IMR-90 (cell line): ENCODE data around the gene ZBTB4. TPM values are rescaled to one million over a fixed set of nuclear protein-coding genes. Genes with fewer than 3 reads are reported as not detected.

Experiments used
- ATAC-seq: fragments of 200-7000 bp; cut with Tn5 transposase; 2 replicates; pipeline ENCODE4 v1.9.1; 2020; ENCODE audit warnings: low read depth, mild to moderate bottlenecking, moderate library complexity
- BruUV-seq: library from RNA; stranded (reverse); fragments of 400-500 nt; replicated peaks from 2 replicates; lab custom pipeline; 2021; lab: Mats Ljungman, UMichigan
- CTCF ChIA-PET: fragments of 300-600 bp; formaldehyde crosslinking; extraction: SDS; loops from one replicate; lab custom pipeline; 2021; ENCODE audit warnings: antibody characterized with exemption; lab: Yijun Ruan, JAX
- POLR2A ChIA-PET: fragments of 300-600 bp; sonication (Branson Sonifier 250); formaldehyde crosslinking; loops from one replicate; lab custom pipeline; 2022; ENCODE audit warnings: antibody characterized with exemption; ENCODE audit not compliant: unreplicated experiment; lab: Charles Lee
- DNase-seq: peaks from one replicate; pipeline ENCODE4 v3.0.0; 2013
- H2AFZ ChIP-seq: replicated peaks from 2 replicates; pipeline ENCODE3; 2013; ENCODE audit warnings: low read length, mild to moderate bottlenecking; ENCODE audit not compliant: poor library complexity
- H2AK5ac ChIP-seq: 2 replicates; pipeline ENCODE4 v1.6.1; 2013; ENCODE audit warnings: low read depth, low read length, inconsistent platforms
- H2AK9ac ChIP-seq: replicated peaks from 2 replicates; pipeline ENCODE3; 2013; ENCODE audit warnings: mild to moderate bottlenecking, low read depth, low read length, moderate library complexity; ENCODE audit not compliant: poor library complexity
- H2BK120ac ChIP-seq: 2 replicates; pipeline ENCODE4 v1.6.1; 2013; ENCODE audit warnings: low read depth, low read length, inconsistent platforms
- H2BK15ac ChIP-seq: 3 replicates; pipeline ENCODE4 v1.6.1; 2013; ENCODE audit warnings: low read depth, low read length, inconsistent platforms
- H2BK20ac ChIP-seq: 2 replicates; pipeline ENCODE4 v1.6.1; 2013; ENCODE audit warnings: low read depth, mild to moderate bottlenecking, inconsistent platforms, low read length, moderate library complexity
- H2BK5ac ChIP-seq: 2 replicates; pipeline ENCODE4 v1.6.1; 2013; ENCODE audit warnings: mild to moderate bottlenecking, low read depth, low read length, inconsistent platforms; ENCODE audit not compliant: poor library complexity, severe bottlenecking
- H3K14ac ChIP-seq: replicated peaks from 2 replicates; pipeline ENCODE4 v1.6.1; 2013; ENCODE audit warnings: low read depth, low read length, inconsistent platforms
- H3K18ac ChIP-seq: 2 replicates; pipeline ENCODE4 v1.6.1; 2013; ENCODE audit warnings: low read depth, low read length, control low read depth
- H3K23ac ChIP-seq: 2 replicates; pipeline ENCODE4 v1.6.1; 2013; ENCODE audit warnings: low read depth, low read length, inconsistent platforms
- H3K27ac ChIP-seq: 2 replicates; pipeline ENCODE4 v1.5.1; 2013; ENCODE audit warnings: mild to moderate bottlenecking, control low read depth, low read length; ENCODE audit not compliant: insufficient read depth
- H3K27me3 ChIP-seq: 2 replicates; pipeline ENCODE4 v1.6.1; 2013; ENCODE audit warnings: low read length; ENCODE audit not compliant: control insufficient read depth, insufficient read depth
- H3K36me3 ChIP-seq: 2 replicates; pipeline ENCODE4 v1.6.1; 2013; ENCODE audit warnings: low read length, mixed read lengths; ENCODE audit not compliant: control insufficient read depth, insufficient read depth
- H3K4ac ChIP-seq: 2 replicates; pipeline ENCODE4 v1.6.1; 2013; ENCODE audit warnings: low read depth, low read length, inconsistent platforms
- H3K4me1 ChIP-seq: 2 replicates; pipeline ENCODE4 v1.6.1; 2013; ENCODE audit warnings: low read length, mixed read lengths; ENCODE audit not compliant: control insufficient read depth, insufficient read depth
- H3K4me2 ChIP-seq: 2 replicates; pipeline ENCODE4 v1.6.1; 2013; ENCODE audit warnings: low read depth, mild to moderate bottlenecking, control low read depth, low read length, moderate library complexity
- H3K4me3 ChIP-seq: 2 replicates; pipeline ENCODE4 v1.5.1; 2013; ENCODE audit warnings: low read depth, mild to moderate bottlenecking, control low read depth, low read length, moderate library complexity; ENCODE audit not compliant: insufficient read depth
- H3K56ac ChIP-seq: 2 replicates; pipeline ENCODE4 v1.6.1; 2013; ENCODE audit warnings: low read length, inconsistent platforms; ENCODE audit not compliant: insufficient read depth; ENCODE audit errors: extremely low read depth
- H3K79me1 ChIP-seq, 2 experiments: 2 replicates each; pipeline ENCODE4 v1.6.1; 2013; ENCODE audit warnings: low read length in 2 of 2, inconsistent platforms in 1 of 2, low read depth in 1 of 2
- H3K9ac ChIP-seq: 2 replicates; pipeline ENCODE4 v1.6.1; 2013; ENCODE audit warnings: low read depth, low read length, control low read depth
- H3K9me1 ChIP-seq: 2 replicates; pipeline ENCODE4 v1.6.1; 2013; ENCODE audit warnings: low read length, inconsistent platforms; ENCODE audit not compliant: insufficient read depth
- H3K9me3 ChIP-seq: 2 replicates; pipeline ENCODE4 v1.6.1; 2013; ENCODE audit warnings: low read length; ENCODE audit not compliant: control insufficient read depth, insufficient read depth
- H4K20me1 ChIP-seq: 2 replicates; pipeline ENCODE4 v1.6.1; 2013; ENCODE audit warnings: low read length, inconsistent platforms; ENCODE audit not compliant: insufficient read depth
- H4K5ac ChIP-seq: 2 replicates; pipeline ENCODE4 v1.6.1; 2013; ENCODE audit warnings: mild to moderate bottlenecking, low read depth, low read length, control low read depth
- H4K8ac ChIP-seq, 2 experiments: 2 replicates each; pipeline ENCODE4 v1.6.1; 2013; ENCODE audit warnings: low read depth in 2 of 2, low read length in 2 of 2, control low read depth in 1 of 2, inconsistent platforms in 1 of 2
- H4K91ac ChIP-seq: 2 replicates; pipeline ENCODE4 v1.6.1; 2013; ENCODE audit warnings: low read depth, low read length, inconsistent platforms; ENCODE audit not compliant: insufficient read depth
- FOS ChIP-seq: fragments of 150-350 bp; IDR thresholded peaks from 2 replicates; pipeline ENCODE4 v1.6.1; 2016; ENCODE audit warnings: low read depth, low read length
- MAZ ChIP-seq: IDR thresholded peaks from 2 replicates; pipeline ENCODE4 v1.6.1; 2012; ENCODE audit warnings: low read depth, mild to moderate bottlenecking, low read length, improper control_type of control experiment, moderate library complexity, borderline replicate concordance
- NFE2L2 ChIP-seq: fragments of 150-350 bp; IDR thresholded peaks from 2 replicates; pipeline ENCODE4 v1.6.1; 2016; ENCODE audit warnings: low read depth, mild to moderate bottlenecking, low read length
- POLR2A ChIP-seq: IDR thresholded peaks from 2 replicates; pipeline ENCODE4 v1.6.1; 2012; ENCODE audit warnings: mild to moderate bottlenecking, low read depth, low read length
- RCOR1 ChIP-seq: IDR thresholded peaks from 2 replicates; pipeline ENCODE4 v1.6.1; 2012; ENCODE audit warnings: mild to moderate bottlenecking, low read length, improper control_type of control experiment; ENCODE audit not compliant: insufficient replicate concordance
- RFX5 ChIP-seq: IDR thresholded peaks from 2 replicates; pipeline ENCODE4 v1.8.0; 2012; ENCODE audit warnings: low read depth, mild to moderate bottlenecking, low read length, moderate library complexity
- WGBS, 2 experiments: methylation state at CpG; one replicate each; pipeline versions ENCODE4 v1.1.5 to v1.1.7; 2013; ENCODE audit warnings: missing lambda C conversion rate in 2 of 2; ENCODE audit not compliant: insufficient read length in 1 of 2; ENCODE audit errors: extremely low coverage in 2 of 2; 5-methylcytosine and 5-hydroxymethylcytosine counted together
- dilution Hi-C: fragments of 300-500 bp; cut with HindIII; formaldehyde crosslinking; loops from one replicate; pipeline ENCODE4 v1.14.3; 2018; ENCODE audit warnings: low sequenced_read_pairs; ENCODE audit not compliant: unreplicated experiment
- in situ Hi-C: fragments of 300-500 bp; cut with MboI; formaldehyde crosslinking; loops from 3 replicates; pipeline ENCODE4 v1.14.3; 2019; ENCODE audit warnings: low sequenced_read_pairs, inconsistent platforms, mixed read lengths
- intact Hi-C: fragments of 100-400 bp; cut with micrococcal nuclease; formaldehyde crosslinking; loops from 2 replicates; pipeline ENCODE4 v1.10.0; 2022
- polyA plus RNA-seq, 3 experiments: library from polyadenylated mRNA; depleted of rRNA; stranded (reverse); fragments of >200 nt; gene quantifications; 2 replicates each; pipeline ENCODE4 v1.2.3, GENCODE V29; 2012; ENCODE audit warnings: low replicate concordance in 1 of 3
- total RNA-seq: library from RNA; depleted of rRNA; stranded (reverse); fragments of >200 nt; gene quantifications from 2 replicates; pipeline ENCODE4 v1.2.3, GENCODE V29; 2012

ZBTB4 gene
- total and polyA plus RNA-seq, 2 of the 4 experiments (the other 2 are of a cell fraction) = 6.3 to 20.3 TPM

- Histone ChIP-seq H3K9ac (no peak overlapping the region), H3K4me2 (no peak overlapping the region), H3K9me1 (peaks cover 2% of the 10 kb centered on the region; the same call in 1 of the 2 replicates), H2BK15ac (no peak overlapping the region), H3K4me3 (no peak overlapping the region), H2AK9ac (no peak overlapping the region), H3K14ac (no peak overlapping the region), H3K4ac (no peak overlapping the region), H4K91ac (no peak overlapping the region), H3K27me3 (no peaks in the 10 kb centered on the region), H4K20me1 (peaks cover 9% of the 10 kb centered on the region; the same call in 1 of the 2 replicates), H4K8ac (no peak overlapping the region), H2BK120ac (no peak overlapping the region), H2AFZ (no peak overlapping the region), H2AK5ac (no peak overlapping the region), H3K18ac (no peak overlapping the region), H3K36me3 (peaks cover 72% of the 10 kb centered on the region), H2BK20ac (no peak overlapping the region), H4K5ac (no peak overlapping the region), H3K27ac (no peak overlapping the region), H3K23ac (no peak overlapping the region), H2BK5ac (no peak overlapping the region), H3K4me1 (no peaks in the 10 kb centered on the region), H3K79me1 (peaks cover 28 to 35% of the 10 kb centered on the region in 2 experiments), H3K9me3 (no peaks in the 10 kb centered on the region), H3K56ac (no peak overlapping the region)
- WGBS, 2 experiments = no CpG with 5 or more reads among the region's 8 CpGs
- ATAC-seq (no peak), DNase-seq (no peak)
- dilution Hi-C loops = no loop called here
- no peak for TF ChIP-seq RCOR1
- TF ChIP-seq RFX5 = no peak
- no peak for TF ChIP-seq FOS
- TF ChIP-seq POLR2A = no peak
- no peak for TF ChIP-seq MAZ
- TF ChIP-seq NFE2L2 = no peak
- intact Hi-C loops = no loop called here
- BruUV-seq = no TSS peak
- ChIA-PET CTCF (interaction anchor here (1.2 kb wide), 1 partner anchor 11 kb away, joined by 3 read pairs; no protein-coding TSS in a partner anchor), POLR2A (no interaction called here)
- in situ Hi-C loops = no loop called here
Measured at GRCh38 chr17:7503521-7503920, 24.1 kb upstream of the ZBTB4 start.
